ENCODE data around the gene SHANK2.

- TF ChIP-seq CTCF (IDR thresholded peaks at IDR 0.05) (no peak), POLR2A (IDR thresholded peaks at IDR 0.05) (no peak)
Measured at GRCh38 chr11:71242391-71242790, 10.0 kb downstream of the SHANK2 start.
